Activated CD8-positive, alpha-beta memory T cell treated with anti-CD3 and anti-CD28 coated beads, Interleukin-2, amount 50 U/mL, for 24 hours (primary cell): ENCODE data around the gene SAMM50.

Experiments used
- DNase-seq: peaks from one replicate; pipeline ENCODE4 v3.0.0-alpha.2; 2020; ENCODE audit errors: extremely low read depth

The SAMM50 gene

DNA sequence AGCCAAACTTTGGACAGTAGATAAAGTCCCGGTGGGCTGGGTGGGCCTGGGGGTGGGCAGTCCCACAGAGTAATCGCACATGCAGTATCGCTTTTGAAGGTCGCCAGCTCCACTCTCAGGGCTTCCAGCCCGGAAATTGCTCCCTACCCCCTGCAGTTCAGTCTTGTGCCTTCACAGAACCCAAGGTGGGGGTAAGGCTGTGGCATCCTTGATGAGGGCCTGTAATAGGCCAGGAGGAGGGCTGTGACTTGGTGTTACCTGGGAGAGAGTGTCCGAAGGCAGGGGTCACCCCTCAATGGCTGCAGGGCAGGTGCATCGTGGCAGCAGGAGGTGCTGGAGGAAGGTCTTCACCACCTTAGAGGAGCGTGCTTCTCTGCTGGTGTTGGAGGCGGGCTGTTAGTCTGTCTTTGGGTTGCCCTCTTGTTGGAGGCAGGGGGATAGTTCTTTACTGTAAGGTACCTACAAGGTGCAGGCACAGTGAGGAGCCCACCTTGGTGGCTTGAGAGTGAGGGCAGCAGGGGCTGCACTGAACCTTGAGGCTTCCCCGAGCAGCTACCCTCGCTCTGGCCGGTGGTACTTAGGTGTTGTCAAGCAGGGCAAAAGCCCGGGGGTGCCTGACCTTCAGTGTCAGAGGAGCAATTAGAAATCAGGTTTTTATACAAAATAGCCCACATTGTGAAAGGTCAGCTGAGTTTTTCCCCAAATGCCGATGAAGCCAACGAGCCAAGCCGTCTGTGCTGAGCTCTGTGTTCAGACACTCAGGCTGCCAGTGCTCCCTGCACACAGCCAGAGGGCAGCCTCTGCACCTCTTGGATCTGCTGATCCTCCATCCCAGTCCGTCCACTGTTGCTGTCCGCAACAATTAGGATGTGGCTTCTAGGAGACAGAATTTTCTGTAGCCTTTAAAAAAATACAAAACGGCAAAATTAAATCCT is 21.9 kb downstream of the SAMM50 start:
- DNase-seq, result no peak

DNA sequence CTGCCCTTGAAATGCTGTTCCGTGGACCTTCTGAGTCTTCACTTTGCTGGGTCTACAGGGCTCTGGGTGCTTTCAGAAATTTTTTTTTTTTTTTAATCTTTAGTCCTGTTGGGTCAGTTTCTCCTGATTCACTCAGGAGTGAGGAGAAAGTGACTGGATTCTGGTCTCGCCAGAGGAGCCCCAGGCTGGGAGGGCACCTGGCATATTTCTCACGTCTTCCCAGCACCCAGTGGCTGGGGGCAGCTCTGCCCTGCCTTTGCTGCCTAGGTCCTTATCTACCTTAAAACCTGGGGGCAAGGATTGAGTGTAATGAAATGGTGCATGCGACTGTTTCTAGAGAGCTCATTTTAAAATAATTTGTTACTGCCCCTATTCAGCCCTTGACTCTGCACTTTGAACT is 23.3 kb downstream of the SAMM50 start:
- DNase-seq, result no peak

GRCh38 chr22:43980579-43980978 is 25.3 kb downstream of the SAMM50 start:
- no peak for DNase-seq

GRCh38 chr22:43980996-43981395 is 25.8 kb downstream of the SAMM50 start:
- DNase-seq, result no peak

GRCh38 chr22:43983808-43984207 is 28.6 kb downstream of the SAMM50 start:
- DNase-seq, result no peak

- no peak for DNase-seq
Measured at GRCh38 chr22:43985532-43985931, 30.3 kb downstream of the SAMM50 start.

GRCh38 chr22:43988116-43988820 is 33.0 kb downstream of the SAMM50 start:
- no peak for DNase-seq

- DNase-seq, result no peak
Measured at GRCh38 chr22:43988960-43989359, 33.7 kb downstream of the SAMM50 start.

DNA sequence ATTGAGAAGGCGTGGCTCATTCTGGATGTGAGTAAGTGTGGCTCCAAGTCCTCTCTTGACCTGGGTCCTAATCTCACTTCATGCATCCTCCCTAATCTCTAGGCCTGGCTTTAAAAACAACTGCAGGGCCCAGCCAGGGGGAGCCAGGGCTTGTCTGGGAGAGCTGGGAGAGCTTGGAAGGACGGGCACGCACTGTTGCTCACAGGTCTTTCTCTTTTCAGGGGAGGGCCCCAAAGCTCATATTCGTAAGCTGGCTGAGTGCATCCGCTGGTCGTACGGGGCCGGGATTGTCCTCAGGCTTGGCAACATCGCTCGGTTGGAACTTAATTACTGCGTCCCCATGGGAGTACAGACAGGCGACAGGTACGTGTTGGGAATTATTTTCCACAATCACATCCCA is 34.8 kb downstream of the SAMM50 start:
- DNase-seq, result no peak

- DNase-seq, result no peak
Measured at GRCh38 chr22:43991316-43992020, 36.2 kb downstream of the SAMM50 start.

DNA sequence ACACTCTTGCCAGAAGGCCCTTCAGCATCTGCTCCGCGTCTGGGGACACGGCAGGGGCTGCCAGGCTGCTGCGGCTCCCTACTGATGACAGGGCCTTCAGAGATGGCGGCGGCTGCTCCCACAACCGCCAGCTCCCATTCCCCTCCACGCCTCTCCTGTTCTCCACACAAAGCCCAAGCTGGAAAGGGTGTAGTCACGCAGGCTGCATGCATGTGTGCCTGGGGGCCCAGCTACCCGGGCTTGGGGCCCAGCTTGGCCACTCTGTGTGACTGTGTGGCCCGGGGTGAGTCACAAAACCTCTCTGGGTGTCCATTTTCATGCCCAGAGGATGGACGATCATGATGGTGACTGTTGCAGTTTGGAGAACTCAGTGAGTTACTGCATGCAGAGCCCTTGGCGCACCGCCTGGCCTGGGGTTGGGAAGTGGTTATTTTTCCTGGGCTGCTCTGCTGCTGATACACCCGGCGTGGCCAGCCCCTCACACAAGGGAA is 37.1 kb downstream of the SAMM50 start:
- no peak for DNase-seq

- DNase-seq, result no peak
Measured at GRCh38 chr22:43993072-43993760, 38.0 kb downstream of the SAMM50 start.

GRCh38 chr22:43994006-43994405 is 38.8 kb downstream of the SAMM50 start:
- no peak for DNase-seq

GRCh38 chr22:43994416-43994815 is 39.2 kb downstream of the SAMM50 start:
- no peak for DNase-seq

DNA sequence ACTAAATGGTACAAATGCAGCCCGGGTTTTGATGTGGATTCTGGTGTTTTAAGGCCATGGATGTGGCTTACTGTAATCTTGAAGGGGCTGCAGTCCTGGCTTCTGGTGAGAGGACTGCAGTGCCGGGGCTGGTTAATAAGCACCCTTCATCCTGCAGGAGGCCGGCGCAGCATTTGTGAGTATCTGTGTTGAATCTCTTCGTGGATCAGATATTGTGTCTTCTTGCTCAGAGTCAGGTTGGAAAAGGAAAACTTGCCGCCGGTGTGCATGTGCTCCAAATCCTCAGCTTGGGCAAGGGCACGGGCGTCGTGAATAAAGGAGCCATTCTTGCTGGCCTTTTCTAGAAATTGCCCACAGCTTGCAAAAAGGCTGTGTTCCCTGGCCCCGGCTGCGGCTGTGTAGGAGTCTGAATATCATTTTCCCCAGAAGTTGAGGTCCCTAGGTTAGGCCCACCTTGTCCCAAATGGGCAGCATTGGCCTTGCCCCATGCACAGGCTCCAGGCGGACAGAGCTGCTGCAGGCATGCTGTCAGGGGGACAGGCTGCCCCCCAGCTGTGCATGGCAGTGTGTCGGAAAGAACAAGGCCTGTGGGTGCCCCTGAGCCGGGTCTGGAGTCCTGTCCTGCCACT is 39.9 kb downstream of the SAMM50 start:
- no peak for DNase-seq

DNA sequence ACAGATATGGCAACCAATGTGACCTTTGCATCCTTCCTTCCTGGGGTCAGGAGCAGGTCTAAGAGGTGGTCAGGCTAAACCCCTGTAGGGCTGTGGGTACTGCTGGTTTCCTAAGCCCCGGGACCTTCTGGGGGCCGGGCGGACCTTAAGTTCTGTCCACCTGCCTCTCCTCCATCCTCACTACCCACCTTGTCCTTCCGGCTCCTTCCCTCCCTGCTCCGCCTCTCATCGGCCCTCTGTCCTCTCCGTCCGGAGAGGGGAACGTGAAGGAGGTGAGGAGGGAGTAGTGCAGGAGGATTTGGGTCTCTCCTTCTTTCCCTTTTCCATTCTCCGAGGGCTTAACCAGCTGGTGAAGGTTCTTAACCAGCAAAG is 40.5 kb downstream of the SAMM50 start:
- no peak for DNase-seq

DNA sequence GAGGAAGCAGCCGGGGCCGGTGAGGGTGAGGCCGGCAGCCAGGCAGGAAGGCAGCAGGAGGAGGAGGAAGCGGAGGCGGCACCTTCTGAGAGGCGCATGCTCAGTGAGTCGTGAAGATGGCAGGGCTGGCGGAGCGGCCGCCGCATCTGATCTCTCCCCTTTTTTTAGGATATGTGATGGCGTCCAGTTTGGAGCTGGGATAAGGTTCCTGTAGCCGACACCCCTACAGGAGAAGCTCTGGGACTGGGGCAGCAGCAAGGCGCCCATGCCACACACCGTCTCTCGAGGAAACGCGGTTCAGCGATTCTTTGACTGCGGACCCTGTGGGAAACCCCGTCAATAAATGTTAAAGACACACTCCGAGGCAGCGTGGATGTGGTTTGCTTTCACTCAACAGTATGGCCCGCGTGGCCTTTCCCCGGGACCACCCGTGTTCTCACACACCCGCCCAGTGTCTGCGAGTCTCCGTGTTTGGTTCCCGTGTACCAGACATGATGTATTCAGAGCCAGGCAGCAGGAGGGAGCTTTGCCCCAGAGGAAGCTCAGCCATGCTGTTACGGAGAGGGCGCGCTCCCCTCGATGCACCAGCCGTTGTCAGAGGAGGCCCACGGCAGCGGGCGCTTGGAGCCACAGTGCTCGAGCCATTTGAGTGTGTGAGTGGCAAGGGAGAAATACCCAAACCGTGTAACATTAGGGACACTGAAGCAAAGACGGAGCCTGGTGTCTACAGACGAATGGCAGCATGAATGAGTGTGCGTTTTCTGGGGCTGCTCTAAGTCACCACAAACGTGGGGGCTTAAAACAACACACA is 41.1 kb downstream of the SAMM50 start:
- peak; percentile 44 for DNase-seq

- DNase-seq, result no peak
Measured at GRCh38 chr22:43996981-43997265, 41.7 kb downstream of the SAMM50 start.

GRCh38 chr22:43998679-43999264 is 43.5 kb downstream of the SAMM50 start:
- DNase-seq, result no peak

DNA sequence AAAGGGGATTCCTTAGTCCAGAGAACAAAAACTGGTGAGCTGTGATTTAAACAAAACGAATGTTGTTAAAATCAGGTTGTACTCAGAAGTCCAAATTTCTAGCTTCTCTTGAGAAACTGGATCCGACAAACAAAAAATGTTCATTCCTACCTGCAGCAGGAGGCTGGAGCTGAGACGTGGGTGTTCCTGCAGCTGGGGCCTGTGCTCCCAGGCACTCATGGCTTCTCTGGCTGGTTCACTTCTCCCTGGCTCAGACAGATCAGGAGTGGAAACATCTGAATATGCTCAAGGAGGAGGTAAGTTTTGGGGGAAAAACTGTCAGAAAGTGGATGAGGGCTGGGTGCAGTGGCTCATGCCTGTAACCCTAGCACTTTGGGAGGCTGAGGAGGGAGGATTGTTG is 44.1 kb downstream of the SAMM50 start:
- no peak for DNase-seq
